ENCODE results near the gene INHBB.
A peak's percentile ranks its signal among the peaks of the same experiment; 100 is the strongest.
"Not testable (repeated sequence)": the region's sequence is repeated elsewhere in the genome, so short reads cannot be mapped to it uniquely, and the experiment has no call there.

Gene INHBB

GRCh38 chr2:120346026-120346666 lies at the start of gene INHBB:
Gene INHBB, plus strand, starts transcription at chr2:120346136. Its CDS starts 53 bp downstream, at chr2:120346189.
- DNase-seq (ENCODE audit: low read depth): no peak

- no peak for DNase-seq (ENCODE audit: low read depth)
Observed at GRCh38 chr2:120298173-120298835, 47.6 kb upstream of the INHBB start.

- DNase-seq (ENCODE audit: low read depth): no peak
Observed at GRCh38 chr2:120299004-120299403, 46.9 kb upstream of the INHBB start.

- DNase-seq (ENCODE audit: low read depth): no peak
Observed at GRCh38 chr2:120299561-120299960, 46.4 kb upstream of the INHBB start.

GRCh38 chr2:120300385-120300784 lies 45.6 kb upstream of the INHBB start:
- DNase-seq (ENCODE audit: low read depth): no peak

DNA sequence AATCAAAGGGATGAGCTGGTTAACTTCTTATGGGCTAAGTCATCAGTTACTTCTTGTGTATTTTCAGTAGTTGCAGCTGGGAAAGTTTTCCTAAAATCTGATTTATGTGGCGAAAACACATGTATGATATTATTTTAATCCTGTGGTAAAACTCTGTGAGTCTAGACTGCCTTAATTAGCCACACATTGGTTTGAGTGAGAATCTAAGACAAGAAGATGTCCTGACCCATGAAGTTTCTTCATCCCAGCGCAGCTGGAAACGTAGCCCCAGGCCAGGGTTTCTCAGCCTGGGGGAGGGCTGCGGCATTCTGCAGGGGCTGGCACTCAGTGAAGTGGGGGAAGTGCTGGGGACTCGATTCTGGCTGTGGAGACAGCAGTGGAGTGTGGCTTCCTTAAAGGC lies 44.7 kb upstream of the INHBB start:
- DNase-seq (ENCODE audit: low read depth): no peak

DNA sequence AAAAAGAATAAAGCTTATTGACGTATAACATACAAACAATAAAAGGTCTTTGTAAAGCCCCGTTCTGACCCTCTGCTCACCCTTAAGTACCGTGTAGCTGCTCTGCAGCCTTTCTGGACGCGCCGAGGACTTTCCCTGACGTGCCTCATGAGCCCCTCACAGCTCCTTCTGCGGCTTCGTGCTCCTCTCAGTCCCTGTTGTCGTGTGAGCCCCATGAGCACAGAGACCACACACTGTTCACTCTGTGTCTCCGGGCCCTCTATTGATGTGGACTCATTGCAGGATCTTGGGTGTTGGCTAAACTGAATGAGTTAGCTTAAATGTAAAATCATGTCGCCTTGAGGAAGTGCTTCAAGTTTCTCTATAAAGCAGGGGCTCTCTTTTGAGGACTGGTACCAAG lies 43.6 kb upstream of the INHBB start:
- DNase-seq (ENCODE audit: low read depth): no peak

DNA sequence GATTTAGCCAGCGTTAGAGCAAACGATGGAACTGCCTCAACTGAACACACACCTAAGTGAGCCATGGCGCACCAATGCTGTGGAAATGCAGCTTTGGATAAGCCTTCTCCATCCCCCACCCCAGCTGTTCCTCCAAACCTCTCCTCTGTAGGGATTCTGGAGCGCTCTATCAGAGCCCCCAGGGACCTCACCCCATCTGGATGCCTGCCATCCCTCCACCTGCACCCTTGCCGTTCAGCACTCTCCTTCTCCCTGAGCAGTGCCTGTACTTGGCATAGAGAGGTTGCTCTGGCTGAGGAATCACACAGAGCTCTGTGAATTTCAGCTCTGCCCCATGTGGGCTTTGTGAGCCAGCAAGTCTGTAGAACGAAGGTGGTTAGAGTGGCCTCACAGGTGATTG lies 42.8 kb upstream of the INHBB start:
- no peak for DNase-seq (ENCODE audit: low read depth)

- DNase-seq (ENCODE audit: low read depth): no peak
Observed at GRCh38 chr2:120305296-120305695, 40.6 kb upstream of the INHBB start.

GRCh38 chr2:120305937-120306490 lies 39.9 kb upstream of the INHBB start:
- no peak for DNase-seq (ENCODE audit: low read depth)

- DNase-seq (ENCODE audit: low read depth): no peak
Observed at GRCh38 chr2:120307482-120307881, 38.5 kb upstream of the INHBB start.

DNA sequence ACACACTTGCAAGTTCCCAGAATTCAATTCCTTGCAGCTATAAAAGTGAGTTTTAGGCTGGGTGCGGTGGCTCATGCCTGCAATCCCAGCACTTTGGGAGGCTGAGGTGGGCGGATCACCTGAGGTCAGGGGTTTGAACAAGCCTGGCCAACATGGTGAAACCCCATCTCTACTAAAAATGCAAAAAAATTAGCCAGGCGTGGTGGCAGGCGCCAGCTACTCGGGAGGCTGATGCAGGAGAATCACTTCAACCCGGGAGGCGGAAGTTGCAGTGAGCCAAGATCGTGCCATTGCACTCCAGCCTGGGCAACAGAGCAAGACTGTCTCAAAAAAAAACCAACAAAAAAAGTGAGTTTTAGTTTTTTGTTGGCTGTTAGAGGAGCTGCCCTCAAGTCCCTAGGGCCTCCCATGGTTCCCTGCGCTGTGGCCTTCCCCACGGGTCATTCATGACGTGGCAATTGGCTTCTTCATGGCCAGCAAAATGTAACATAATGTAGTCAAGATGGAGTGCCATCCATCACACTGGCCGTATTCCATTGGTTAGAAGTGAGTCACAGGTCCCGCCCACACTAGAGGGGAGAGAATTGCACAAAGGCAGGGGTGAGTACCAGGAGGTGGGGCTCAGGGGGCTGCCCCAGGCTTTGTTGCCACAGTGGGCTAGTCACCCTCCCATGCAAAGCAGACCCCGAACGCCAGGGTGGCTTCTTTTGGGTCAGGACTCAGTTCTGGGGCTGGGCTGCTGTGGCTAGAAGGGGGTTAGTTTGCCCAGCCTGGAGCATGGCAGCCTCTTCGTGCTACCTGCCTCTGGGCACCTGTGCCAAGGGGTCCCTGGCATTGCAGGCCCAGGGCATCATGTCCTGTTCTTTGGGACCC lies 37.7 kb upstream of the INHBB start:
- DNase-seq (ENCODE audit: low read depth): no peak

DNA sequence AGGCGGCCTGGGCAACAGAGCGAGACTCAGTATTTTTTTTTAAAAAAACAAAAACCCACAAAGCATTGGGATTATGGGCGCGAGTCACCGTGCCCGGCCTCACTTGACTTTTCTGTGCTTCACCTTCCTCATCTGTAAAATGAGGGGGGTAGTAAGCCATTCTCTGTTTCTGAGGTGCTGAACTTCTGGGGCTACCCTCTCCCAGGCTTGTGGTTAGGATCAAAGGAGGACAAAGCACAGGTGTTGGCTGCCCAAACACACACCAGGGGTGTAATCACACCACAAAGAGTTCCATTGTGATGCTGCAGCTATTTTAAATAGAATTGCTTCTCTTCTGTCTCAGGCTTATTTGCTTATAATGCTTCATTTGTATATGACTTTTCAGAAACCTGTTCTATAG lies 35.8 kb upstream of the INHBB start:
- DNase-seq (ENCODE audit: low read depth): no peak

- DNase-seq (ENCODE audit: low read depth): not testable (repeated sequence)
Observed at GRCh38 chr2:120310841-120311240, 35.1 kb upstream of the INHBB start.

- DNase-seq (ENCODE audit: low read depth): no peak
Observed at GRCh38 chr2:120312076-120312475, 33.9 kb upstream of the INHBB start.

GRCh38 chr2:120312860-120313694 lies 32.9 kb upstream of the INHBB start:
- peak; percentile 71 for DNase-seq (ENCODE audit: low read depth)

GRCh38 chr2:120313695-120314615 lies 32.0 kb upstream of the INHBB start:
- DNase-seq (ENCODE audit: low read depth): no peak

GRCh38 chr2:120314690-120315366 lies 31.1 kb upstream of the INHBB start:
- DNase-seq (ENCODE audit: low read depth): no peak

DNA sequence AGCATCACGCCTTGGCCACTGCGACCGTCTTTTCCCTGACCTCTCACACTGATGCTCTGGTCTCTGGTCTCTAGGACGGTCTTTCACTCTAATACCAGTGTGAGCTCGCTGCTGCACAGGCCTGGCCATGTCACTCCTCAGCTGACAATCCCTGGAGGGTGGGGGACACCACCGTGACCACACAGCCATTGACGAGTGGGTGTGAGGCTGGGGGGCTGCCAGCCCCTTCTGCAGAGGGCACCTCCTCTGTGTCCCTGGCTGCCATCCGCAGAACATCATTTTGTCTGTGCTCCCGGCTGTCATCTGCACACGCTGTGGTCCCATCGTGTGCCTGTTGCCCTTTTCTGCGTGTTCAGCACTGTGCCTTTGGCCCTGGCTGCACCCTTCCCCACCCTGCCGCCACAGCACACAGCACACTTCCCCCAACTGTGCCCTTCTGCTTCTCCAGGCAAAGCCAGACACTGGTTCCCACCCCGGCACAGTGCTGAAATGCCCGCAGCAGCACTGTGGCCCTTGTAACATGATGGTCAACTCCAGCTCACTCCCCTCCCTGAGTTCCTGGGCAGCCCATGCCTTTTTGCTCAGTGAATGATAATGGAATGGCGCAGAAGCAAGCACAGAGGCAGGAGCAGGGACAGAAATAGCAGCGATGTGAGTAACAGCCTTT lies 30.4 kb upstream of the INHBB start:
- DNase-seq (ENCODE audit: low read depth): no peak
